HG02870 (cell line): ENCODE data around the gene ZNF619.
A peak's percentile ranks its signal among the peaks of the same experiment; 100 is the strongest.

ENCODE experiments used
- ATAC-seq: cut with Tn5 transposase; IDR thresholded peaks from one replicate; pipeline ENCODE4 v1.9.1; 2021; ENCODE audit warnings: mild to moderate bottlenecking, moderate library complexity; ENCODE audit not compliant: unreplicated experiment

Gene ZNF619

DNA sequence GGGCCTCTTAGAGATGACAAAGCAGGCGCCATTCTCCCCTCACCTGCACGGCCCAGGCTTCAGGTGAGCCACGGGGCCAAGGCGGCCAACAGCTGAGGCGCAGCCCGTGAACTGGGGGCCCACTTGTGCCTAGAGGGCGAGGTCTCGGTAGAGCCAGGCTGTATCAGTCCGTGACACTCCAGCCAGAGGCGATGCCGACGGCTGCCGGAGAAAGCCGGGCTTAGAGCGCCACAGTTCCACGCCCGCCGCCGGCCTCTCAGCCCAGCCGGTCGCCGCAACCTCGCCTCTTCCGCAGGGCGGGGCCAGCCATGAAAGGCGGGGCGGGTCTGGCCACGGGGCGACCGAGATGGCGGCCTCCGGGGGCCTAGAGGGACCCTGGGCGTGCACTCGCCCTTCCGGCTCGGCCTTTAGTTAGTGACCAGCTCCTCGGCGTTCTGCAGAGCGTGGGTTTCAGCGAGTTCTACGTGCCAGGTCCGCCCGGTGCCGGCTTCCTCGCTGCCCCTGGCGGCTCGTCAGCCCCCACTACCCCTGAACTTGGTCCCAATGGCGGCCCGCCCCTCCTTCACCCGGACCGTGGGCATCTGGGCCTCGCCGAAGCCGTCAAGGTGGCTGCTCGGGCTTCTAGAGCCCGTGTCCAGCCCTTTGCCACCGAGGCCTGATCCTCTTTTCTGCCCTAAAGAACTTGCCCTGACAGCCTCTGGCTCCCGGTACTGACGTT lies 47.8 kb downstream of the ZNF619 start, which contains the start of gene ZNF621:
Gene ZNF621, plus strand, starts transcription at position 393 of the 718 bp plus-strand sequence. CDS start 881 bp downstream, outside the sequence.
- peak; percentile 95 for ATAC-seq

GRCh38 chr3:40528426-40528825 lies 51.5 kb downstream of the ZNF619 start:
- ATAC-seq, result no peak

GRCh38 chr3:40532252-40532651 lies 55.3 kb downstream of the ZNF619 start:
- no peak for ATAC-seq

DNA sequence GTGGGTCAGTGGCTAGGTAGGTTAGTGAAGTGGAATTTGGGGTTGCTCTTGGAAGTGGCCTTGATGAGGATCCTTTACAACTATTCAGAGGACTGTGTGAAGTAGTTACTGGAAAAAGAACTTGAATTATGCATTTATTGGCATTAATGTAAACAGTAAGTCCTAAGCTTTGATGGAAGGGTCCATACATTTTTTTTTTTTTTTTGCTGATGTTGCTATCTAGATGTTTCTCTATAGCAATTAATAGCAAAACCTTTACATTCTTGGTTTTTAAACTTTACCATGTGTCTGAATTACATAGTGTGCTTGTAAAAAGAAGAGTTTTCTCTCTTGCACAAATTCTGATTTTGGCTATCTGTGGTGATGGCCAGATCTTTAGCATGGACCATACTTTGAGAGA lies 57.4 kb downstream of the ZNF619 start:
- ATAC-seq, result no peak
